Measurements from ENCODE around the gene PLAGL2.

The PLAGL2 gene

DNA sequence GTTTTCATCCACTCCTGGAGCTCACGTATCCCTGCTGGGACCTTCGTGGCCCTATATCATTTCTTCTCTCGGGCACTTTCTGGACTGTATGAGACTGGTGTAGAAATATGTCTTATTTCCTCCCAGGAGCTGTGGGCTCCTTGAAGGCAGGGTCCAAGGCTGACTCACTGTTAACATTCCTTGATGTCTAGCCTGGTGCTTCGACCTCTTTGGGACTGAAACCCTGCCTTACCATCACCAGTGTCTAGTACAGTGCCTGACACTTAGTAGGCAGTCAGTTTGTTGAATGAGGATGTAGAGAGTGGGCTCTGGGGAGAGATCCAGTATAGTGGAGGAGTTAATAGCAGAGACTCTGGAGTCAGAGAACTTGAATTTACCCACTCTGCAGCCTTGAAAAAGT lies 23.7 kb upstream of the PLAGL2 start:
- DNase-seq (ENCODE audit: low spot score) (no peak), FAIRE-seq (no peak)

DNA sequence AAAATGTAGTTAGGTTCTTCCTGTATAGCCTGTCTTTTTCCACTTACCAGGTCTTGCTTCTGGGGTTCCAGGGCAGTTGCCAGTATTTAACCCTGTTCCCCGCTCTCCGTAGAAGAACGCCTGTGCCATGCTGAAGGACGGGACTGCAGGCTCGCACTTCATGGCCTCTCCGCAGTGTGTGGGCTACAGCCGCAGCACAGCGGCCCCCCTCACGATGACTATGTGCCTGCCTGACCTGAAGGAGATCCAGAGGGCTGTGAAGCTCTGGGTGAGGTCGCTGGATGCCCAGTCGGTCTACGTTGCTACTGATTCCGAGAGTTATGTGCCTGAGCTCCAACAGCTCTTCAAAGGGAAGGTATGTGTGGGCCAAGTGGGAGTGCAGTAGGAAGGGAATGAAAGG lies 23.2 kb upstream of the PLAGL2 start:
- FAIRE-seq (no peak), DNase-seq (ENCODE audit: low spot score) (no peak)

DNA sequence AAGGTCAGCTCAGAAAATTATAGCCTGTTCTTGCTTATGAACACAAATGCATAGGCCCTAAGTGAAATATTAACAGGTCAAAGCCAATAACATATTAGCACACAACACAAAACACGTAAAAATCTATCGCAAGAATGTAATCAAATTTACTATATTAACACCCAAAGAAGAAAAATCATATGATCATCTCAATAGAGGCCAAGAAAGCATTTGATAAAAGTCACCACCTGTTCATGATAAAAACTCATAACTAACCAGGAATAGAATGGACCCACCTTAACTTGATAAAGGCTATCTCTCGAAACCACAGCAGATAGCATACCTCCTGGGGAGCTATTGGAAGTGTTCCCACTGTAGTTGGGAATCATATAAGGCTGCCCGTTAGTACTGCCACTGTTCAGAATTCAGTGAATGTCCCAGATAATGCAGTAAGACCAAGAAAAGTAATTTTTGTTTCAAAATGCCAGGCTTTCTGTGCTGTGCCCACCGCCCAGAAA lies 21.8 kb upstream of the PLAGL2 start:
- FAIRE-seq = no peak

DNA sequence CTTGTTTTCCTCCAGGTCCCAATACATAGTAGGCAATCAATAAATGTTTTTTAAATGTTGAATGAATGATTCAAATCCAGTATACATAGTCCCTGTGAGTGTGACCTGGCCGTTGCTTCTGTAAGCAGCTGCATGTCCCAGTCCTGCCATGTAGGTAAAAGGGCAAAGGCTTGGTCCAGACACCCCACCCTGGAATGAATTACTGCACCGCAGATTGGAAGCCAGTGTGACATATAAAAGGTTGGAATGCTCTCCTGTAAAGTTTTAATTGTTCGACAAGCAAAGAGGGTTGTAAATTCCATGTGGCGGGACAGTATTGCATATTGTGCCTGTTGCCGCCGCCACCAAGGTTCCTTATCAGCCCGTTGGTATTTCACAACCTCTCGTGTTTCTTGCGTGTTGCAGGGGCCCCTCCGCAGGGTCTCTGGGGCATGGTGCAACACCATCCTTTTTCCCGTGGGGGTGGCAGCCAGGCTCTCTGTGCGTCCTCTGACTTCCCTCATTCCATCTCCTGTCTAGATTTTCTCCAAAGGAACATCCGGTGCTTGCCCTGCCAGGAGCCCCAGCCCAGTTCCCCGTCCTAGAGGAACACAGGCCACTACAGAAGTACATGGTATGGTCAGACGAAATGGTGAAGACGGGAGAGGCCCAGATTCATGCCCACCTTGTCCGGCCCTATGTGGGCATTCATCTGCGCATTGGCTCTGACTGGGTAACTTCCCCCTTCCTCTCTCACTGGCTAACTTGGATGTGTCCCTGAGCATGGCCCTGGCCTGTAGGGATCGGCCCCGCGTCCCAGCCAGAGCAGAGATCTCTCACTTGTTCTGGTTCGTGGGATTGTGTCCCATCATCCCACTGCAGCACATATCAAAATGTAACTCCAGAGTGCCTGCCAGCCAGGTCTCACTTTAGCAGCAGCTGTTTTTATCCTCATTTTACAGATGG lies 20.5 kb upstream of the PLAGL2 start:
- DNase-seq (ENCODE audit: low spot score) = no peak
- FAIRE-seq = no peak

More for the DNA sequence above, 21.8 kb upstream of the PLAGL2 start:
- no peak for DNase-seq (ENCODE audit: low spot score)

DNA sequence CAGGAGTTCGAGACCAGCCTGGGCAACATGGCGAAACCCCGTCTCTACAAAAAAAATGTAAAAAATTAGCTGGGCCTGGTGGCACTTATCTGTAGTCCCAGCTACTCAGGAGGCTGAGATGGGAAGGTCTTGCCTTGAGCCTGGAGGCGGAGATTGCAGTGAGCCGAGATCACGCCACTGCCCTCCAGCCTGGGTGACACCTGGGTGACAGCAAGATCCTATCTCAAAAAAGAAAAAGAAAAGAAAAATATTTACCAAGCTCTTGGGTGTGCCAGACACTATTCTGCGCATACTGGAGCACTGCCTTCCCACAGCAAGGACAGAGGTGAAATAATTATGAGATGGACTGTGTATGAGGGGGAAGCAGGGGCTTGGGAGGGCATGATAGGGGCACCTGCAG lies 19.8 kb upstream of the PLAGL2 start:
- DNase-seq (ENCODE audit: low spot score) (no peak), FAIRE-seq (no peak)

DNA sequence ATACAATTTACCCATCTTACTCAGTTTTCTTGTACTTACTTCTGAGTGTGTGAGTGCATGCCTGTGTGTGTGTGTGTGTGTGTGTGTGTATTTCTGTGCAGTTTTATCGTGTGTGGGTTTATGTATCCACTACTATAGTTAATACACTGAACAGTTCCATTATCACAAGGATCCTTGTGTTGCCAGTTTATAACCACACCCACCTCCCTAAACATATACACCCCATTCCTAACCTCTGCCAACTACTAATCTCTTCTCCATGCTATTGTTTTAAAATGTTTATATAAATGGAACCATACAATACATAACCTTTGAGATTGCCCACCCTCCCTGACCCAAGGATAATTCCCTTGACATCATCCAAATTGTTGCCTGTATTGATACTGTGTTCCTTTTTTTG lies 18.8 kb upstream of the PLAGL2 start:
- DNase-seq (ENCODE audit: low spot score) = no peak
- no peak for FAIRE-seq

DNA sequence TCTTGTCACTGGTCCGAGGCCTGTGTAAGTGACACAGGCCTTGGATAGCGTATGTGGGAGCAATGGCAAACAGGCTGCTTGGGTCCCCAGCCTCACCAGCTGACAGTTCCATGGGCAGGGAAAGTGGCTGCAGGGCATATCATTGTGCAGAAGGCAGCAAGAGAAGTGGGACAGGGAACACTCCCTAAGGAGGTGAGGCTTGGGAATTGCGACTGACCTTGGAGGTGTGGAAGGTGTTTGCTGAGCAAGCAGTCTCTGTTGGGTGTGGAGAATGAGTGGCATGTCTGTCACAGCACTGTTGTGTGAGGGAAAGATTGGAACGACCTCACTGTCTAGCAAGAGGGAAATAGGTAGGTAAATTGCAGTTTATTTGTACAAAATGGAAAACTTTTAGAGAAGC lies 16.9 kb upstream of the PLAGL2 start:
- DNase-seq (ENCODE audit: low spot score) (no peak), FAIRE-seq (no peak)

DNA sequence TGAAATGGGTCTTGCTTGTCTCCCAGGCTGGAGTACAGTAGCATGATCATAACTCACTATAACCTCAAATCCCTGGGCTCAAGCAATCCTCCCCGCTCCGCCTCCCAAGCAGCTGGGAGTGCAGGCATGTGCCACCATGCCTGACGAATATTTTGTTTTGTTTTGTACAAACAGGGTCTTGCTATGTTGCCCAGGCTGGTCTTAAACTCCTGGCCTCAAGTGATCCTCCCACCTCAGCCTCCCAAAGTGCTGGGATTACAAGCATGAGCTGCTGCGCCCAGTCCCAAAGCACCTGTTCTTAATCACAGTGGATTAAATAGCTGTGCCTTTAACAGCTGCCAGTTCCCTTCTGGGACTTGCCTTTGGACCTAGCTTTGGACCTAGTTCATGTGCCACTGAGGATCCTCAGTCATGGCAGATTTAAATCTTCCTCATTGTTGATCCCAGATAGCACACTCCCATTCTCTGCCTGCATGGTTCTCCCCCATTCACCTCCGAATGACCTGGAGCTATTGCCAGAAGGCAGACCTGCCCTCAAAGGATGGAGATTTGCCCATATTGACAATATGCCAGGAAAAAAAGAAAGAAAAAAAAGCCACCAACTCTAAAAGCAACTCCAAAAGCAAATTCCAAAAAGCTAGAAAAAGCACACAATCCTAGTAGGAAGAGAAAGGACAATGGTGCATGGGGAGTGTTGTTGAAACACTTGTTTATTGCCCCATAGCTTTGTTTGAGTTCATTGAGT lies 10.8 kb upstream of the PLAGL2 start:
- FAIRE-seq (no peak), DNase-seq (ENCODE audit: low spot score) (no peak)

DNA sequence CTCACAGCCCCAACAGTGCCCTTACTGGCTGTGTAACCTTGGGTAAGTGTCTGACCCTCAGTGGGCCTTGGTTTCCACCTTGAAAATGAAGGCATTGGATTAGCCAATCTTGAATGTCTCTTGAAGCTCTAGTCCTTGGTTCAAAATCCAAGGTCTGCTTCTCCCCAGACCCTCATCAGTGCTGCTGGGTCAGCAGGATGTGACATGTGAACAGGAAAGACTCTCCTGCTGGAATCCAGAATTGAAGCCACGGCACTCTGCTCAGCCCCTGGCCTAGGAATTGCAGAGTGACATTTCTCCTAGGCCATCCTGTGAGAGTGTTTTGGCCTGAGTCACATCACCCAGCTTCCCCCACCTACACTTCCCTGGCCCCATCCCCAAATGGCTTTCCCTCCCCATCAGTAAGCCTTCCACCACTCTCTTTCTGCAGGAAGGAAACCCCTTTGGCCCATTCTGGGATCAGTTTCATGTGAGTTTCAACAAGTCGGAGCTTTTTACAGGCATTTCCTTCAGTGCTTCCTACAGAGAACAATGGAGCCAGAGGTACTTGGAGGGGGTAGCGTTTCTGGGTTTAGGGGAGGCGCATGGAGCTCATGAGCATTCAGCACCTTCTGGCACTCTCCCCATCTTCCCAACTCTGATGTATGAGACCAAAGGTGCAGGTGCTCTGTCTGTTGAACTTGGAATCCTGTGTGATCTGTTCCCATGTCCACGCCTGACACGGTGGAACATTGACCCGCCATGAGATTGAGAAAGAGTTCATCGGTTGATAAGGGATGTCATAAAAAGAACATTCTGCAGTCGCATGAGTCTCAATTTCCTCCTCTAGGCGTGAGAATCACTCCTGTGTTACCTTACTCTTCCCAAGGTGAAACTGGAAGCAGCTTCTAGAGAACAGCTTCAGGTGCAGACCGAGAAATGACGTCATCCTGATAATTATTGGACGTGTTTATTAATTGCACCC lies 8.9 kb upstream of the PLAGL2 start:
- no peak for DNase-seq (ENCODE audit: low spot score)
- FAIRE-seq = no peak

DNA sequence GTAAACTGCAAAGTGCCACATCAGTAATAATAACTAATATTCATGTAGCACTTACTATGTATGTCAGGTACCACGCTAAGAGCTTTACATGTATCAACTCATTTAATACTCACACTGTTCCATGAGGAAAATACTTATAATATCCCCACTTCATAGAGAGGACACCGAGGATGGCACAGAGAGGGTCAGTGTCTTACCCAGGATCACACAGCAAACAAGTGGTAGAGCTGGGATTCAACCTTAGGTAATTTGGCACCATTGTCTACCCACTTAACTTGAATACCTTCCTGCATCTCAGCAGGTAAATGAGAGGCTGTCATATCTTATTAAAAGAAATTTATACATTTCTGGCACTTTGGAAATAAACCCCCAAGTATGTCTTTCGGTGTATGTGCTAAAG lies 8.2 kb upstream of the PLAGL2 start:
- DNase-seq (ENCODE audit: low spot score) (no peak), FAIRE-seq (no peak)

DNA sequence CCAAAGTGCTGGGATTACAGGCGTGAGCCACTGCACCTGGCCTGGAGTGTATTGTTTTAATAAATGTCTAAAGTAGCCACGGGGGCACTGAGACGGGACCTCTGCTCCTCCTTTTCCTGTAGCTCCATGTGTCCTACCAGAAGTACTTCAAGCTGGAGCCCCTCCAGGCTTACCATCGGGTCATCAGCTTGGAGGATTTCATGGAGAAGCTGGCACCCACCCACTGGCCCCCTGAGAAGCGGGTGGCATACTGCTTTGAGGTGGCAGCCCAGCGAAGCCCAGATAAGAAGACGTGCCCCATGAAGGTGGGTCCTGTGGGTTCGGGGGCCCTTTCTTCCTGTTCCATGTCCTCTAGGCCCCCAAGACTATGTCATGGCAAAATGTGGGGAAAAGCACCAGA lies 7.6 kb upstream of the PLAGL2 start:
- DNase-seq (ENCODE audit: low spot score) = no peak
- no peak for FAIRE-seq

DNA sequence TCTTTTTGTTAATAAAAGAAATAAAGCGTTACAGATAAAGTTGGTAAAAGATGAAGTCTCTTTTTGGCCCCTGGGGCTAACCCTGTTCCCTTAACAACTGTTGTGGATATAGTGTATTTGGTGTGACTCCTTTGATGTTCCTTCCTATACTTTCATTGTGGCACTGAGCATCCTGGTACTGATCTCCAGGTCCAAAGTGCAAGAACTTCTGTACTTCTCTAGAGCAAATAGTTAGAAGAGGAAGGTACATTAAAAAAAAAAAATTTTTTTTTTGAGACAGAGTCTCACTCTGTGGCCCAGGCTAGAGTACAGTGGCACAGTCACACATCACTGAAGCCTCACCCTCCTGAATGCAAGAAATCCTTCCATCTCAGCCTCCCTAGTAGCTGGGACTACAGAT lies 6.3 kb upstream of the PLAGL2 start:
- FAIRE-seq = no peak
- DNase-seq (ENCODE audit: low spot score) = no peak

DNA sequence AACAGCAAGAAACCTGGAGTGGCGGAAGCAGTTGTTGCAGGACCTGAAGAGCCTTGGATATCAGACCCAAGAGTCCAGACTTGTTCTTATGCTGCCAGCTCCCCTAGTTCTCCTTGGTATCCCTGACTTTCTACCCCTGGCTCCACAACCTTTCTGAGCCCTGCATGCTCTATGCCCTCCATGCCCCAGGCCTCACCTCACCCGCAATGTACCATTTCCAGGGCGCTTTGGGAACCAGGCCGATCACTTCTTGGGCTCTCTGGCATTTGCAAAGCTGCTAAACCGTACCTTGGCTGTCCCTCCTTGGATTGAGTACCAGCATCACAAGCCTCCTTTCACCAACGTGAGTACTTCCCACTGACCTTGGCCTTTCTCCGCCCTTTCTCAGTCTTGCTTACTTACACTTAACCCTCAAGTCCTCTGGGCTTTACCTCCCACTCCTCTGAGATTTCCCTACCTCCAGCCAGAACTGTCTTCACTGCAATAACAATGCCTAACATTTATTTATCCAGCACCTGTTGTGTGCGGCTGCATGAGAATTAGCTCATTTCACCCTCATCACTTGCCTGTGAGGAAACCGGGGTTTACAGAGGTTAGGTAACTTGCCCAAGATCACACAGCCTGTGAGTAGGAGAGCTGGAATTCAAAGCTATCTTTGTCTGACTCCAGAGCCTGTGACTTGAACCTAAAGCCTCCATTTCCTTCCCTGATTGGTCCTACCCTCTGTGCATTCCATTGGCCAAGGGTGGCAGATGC lies 2.5 kb upstream of the PLAGL2 start:
- FAIRE-seq = no peak
- no peak for DNase-seq (ENCODE audit: low spot score)

DNA sequence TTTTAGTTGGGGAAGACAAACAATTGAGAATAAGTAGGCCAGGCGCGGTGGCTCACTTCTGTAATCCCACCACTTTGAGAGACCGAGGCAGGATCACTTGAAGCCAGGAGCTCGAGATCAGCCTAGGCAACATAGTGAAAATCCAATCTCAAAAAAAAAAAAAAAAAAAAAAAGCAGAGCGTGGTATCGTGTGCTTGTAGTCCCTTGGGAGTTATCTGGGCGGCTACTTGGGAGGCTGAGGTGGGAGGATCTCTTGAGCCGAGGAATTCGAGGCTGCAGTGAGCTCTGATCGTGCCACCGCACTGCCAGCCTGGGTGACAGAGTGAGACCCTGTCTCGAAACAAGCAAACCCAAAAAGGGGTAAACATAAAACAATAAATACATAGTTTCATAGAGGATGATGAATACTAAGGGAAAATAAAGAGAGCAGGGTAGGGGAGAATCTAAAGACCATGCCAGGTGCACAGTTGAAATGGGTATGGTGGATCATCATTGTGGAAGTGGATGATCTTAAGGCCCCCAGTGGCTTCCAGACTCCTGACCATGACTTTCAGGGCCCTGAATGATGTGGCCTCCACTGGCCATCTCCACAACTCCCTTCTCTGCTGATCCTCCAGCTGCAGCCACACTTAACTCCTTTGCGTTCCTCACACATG lies 1.1 kb upstream of the PLAGL2 start:
- FAIRE-seq (no peak), DNase-seq (ENCODE audit: low spot score) (no peak)

DNA sequence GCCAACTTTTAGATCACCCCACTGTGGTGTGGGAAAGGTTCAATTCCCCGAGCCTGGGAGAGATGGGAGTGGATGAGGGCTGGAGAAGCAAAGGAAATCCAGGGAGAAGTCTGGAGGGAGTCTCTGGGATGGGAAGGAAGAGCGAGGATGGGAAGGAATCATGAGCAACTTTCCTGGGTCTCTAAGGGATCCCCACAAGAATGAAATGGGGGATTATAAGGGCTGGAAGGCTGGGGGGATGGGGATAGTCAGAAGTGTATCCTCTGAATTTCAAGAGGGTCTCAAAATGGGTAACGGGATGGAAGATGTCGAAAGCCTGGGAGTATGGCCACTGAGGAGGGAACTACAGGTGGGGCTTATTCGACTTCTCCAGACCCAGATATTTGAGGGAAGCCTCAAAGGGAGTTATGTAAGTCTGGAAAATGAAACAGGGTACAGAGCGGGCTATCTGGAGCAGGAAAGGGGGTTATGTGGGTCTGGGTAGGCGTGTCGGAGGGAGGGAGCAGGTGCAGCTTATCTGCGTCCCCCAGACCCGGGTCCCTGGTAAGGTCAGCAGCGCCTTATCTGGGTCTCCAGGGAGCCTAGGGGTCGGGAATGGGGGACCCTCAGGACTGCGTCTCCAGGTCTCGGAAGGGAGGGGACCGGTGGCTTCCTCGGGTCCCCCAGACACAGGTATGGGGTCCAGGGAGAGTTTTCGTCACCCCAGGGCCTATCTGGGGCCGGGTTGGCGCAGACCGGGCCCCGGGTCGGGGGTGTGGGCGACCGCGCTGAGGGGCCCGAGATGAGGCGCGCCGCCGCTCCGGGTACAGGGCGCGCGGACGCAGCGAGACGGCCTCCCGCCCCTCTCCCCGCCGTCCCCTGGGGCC lies 550 bp downstream of the PLAGL2 start:
- FAIRE-seq = no peak
- no peak for DNase-seq (ENCODE audit: low spot score)

DNA sequence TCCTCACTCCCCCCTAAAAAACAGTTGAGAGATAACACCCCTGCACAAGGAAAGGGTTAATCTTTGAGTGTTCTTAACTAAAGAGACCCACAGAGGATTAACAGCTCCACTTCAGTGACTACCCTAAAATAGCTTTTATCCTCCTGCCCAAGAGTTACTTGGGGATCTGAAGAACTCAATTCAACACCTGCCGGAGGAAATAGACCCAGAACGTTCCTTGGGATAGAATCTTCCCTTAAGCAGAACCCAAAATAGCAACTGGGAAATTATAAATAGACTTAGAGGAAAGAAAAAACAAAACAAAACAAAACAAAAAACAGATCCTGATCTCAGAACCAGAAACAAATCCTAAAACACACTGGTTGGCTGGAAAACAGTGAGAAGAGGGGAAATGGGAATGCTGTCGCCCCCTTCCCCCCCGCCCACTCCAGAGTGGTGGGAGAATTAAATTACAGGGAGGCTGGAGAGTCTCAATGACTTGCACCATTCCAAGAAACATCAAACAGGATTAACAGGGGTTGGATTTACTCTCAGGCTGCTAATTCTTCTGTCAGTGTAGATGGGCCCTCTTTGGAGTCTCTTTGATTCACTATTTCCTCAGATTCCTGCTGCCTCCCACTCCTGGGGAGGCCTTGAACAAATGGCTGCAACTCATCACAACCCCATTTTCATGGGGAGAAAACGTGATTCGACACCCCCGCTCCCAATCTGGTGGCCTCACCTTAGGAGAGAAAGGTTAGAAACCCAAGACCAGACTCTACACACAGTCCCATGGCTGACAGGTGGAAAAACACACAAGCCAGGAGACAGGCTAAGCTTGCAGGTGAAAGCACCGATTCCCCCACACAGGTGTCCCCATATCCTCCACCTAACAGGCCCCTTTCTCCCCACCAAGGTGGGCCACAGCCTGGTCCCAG lies 1.4 kb downstream of the PLAGL2 start:
- no peak for DNase-seq (ENCODE audit: low spot score)

DNA sequence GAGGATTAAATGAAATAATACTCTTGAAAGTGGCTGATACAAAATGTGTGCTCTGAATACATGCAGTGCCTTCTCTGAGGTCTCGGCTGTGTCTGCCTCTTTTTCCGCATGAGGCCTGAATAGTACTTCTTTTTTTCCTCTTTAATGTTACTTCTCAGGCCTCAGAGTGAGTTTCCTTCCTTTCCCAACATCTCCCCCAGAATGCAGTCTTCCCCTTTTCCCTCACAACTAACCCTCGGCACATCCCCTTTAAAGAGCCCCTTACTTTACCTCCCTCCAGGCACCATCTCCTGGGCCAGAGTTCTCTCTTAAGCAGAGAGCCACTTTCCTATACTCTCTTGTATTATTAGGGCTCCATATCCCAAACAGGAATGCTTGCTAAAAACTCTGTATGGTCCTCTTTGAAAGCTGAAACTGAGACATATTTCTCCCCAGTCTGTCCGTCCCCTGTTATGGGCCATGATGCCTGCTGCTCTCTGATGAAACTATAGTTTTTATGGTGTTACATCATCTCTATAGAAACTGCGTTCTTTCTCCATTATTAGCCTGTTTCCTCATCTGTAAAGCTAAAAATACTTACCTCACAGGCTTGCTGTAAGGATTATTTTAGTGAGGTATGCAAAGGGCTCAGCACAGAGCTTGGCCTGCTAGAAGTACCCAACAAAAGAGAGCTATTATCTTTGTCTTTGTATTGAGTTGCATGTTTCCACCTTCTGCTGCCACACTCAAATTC lies 2.3 kb downstream of the PLAGL2 start:
- FAIRE-seq (no peak), DNase-seq (ENCODE audit: low spot score) (no peak)

More for the DNA sequence above, 1.4 kb downstream of the PLAGL2 start:
- no peak for FAIRE-seq
